ENCODE measurements around the gene PIR. TPM values are rescaled to one million over a fixed set of nuclear protein-coding genes. Genes with fewer than 3 reads are reported as not detected.

PIR gene
- total RNA-seq, 1 experiment from 2014 or later: 29.7 TPM

- no peak overlapping the region for H3K27ac ChIP-seq (ENCODE audit: insufficient read length, low read depth, low read length)
- no peaks in the 10 kb centered on the region for H4K20me1 ChIP-seq (ENCODE audit: control insufficient read depth, insufficient read depth, insufficient read length)
- no peak overlapping the region for H3K27ac Mint-ChIP-seq
- no peaks in the 10 kb centered on the region for H3K9me3 ChIP-seq (ENCODE audit: control insufficient read depth, low read depth, low read length)
- H3K56ac ChIP-seq (ENCODE audit: insufficient read length, low read depth, low read length): no peak overlapping the region
- no peak overlapping the region for H2BK120ac ChIP-seq (ENCODE audit: low read depth, low read length, poor library complexity, severe bottlenecking)
- no peak overlapping the region for H2BK15ac ChIP-seq (ENCODE audit: low read depth, low read length)
- peak; percentile 63 for TF ChIP-seq CTCF (conservative IDR thresholded peaks at IDR 0.05)
- peaks cover 2% of the 10 kb centered on the region; the same call in 1 of the 2 replicates for H3K4me1 ChIP-seq (ENCODE audit: insufficient read depth, low read length)
- no peaks in the 10 kb centered on the region for H3K27me3 Mint-ChIP-seq (ENCODE audit: low read depth)
- no peaks in the 10 kb centered on the region for H3K23me2 ChIP-seq (ENCODE audit: insufficient read length, low read depth, low read length, poor library complexity, severe bottlenecking)
- no peak overlapping the region for H3K4me2 ChIP-seq (ENCODE audit: insufficient read depth, insufficient read length, low read length)
- H2AFZ ChIP-seq (ENCODE audit: low read length): no peak overlapping the region
- no peak overlapping the region for H3K23ac ChIP-seq (ENCODE audit: insufficient read length, low read depth, low read length)
- no peaks in the 10 kb centered on the region for H3K79me1 ChIP-seq (ENCODE audit: insufficient read depth, low read depth, low read length, poor library complexity, severe bottlenecking)
- no peak overlapping the region for H4K91ac ChIP-seq (ENCODE audit: insufficient read length, low read depth, low read length)
- DNase-seq: no peak
- H3K27me3 ChIP-seq (ENCODE audit: insufficient read depth, low read length): no peaks in the 10 kb centered on the region
- no peaks in the 10 kb centered on the region for H3K79me2 ChIP-seq (ENCODE audit: insufficient read depth, low read length)
- no peak overlapping the region for H4K8ac ChIP-seq (replicated peaks; ENCODE audit: insufficient read length, low read depth, low read length)
- no peak overlapping the region for H2BK12ac ChIP-seq (ENCODE audit: insufficient read length, low read depth, low read length)
- H4K5ac ChIP-seq (ENCODE audit: insufficient read length, low read depth, low read length): no peak overlapping the region
- no peak overlapping the region for H3K9ac ChIP-seq (ENCODE audit: extremely low read depth, insufficient read length, low read length)
- no peaks in the 10 kb centered on the region for H3K9me3 Mint-ChIP-seq
- no peak overlapping the region for H3K14ac ChIP-seq (ENCODE audit: insufficient read depth, low read length)
- H2AK5ac ChIP-seq (ENCODE audit: insufficient read length, low read length): no peak overlapping the region
- H2BK5ac ChIP-seq (ENCODE audit: insufficient read length, low read length): no peak overlapping the region
- WGBS (ENCODE audit: extremely low coverage, insufficient read length, low lambda C conversion rate): no CpG with 5 or more reads among the region's 8 CpGs
- H2BK20ac ChIP-seq (ENCODE audit: low read depth, low read length, poor library complexity, severe bottlenecking): no peak overlapping the region
- H3K4me1 Mint-ChIP-seq: peaks cover 13 to 18% of the 10 kb centered on the region in 2 experiments
- H3K4me3 Mint-ChIP-seq: no peak overlapping the region
- H3K4ac ChIP-seq (ENCODE audit: low read depth, low read length): no peak overlapping the region
- no peak overlapping the region for H3T11ph ChIP-seq (ENCODE audit: low read length)
- no peaks in the 10 kb centered on the region; a peak in 1 of 7 replicates for H3K36me3 Mint-ChIP-seq (ENCODE audit: insufficient read depth in 1 of 3, low read depth in 3 of 3)
- H3K18ac ChIP-seq (ENCODE audit: insufficient read length, low read depth, low read length): no peak overlapping the region
Measured at GRCh38 chrX:15382813-15383212, 110.3 kb downstream of the PIR start.

All from H9 (cell line).